ENCODE data around the gene APH1A. TPM values are rescaled to one million over a fixed set of nuclear protein-coding genes. Genes with fewer than 3 reads are reported as not detected.

APH1A gene
- total and polyA plus RNA-seq, 9 of the 15 experiments (the other 6 are each of a cell fraction or from before 2014, with no cell fraction given) = 5.6 to 123 (median 77.0) TPM

GRCh38 chr1:150234566-150235293 is 34.1 kb downstream of the APH1A start (continued):
- TF ChIP-seq TFAP4 (CRISPR knock-in tag; IDR thresholded peaks at IDR 0.05; ENCODE audit: borderline replicate concordance) (peak; percentile 78; the same call in 1 of the 2 replicates), POLR2AphosphoS5 (IDR thresholded peaks at IDR 0.05; ENCODE audit: control insufficient read depth, insufficient read depth, low read depth, low read length) (peak; percentile 67), ZNF24 (IDR thresholded peaks at IDR 0.05) (no peak; the same call in 1 of the 2 replicates), KAT7 (CRISPR knock-in tag; IDR thresholded peaks at IDR 0.05; ENCODE audit: borderline replicate concordance) (peak; percentile 89; the same call in 1 of the 2 replicates), TGIF2 (CRISPR knock-in tag; IDR thresholded peaks at IDR 0.05) (no peak), ZNF79 (CRISPR knock-in tag; IDR thresholded peaks at IDR 0.05; ENCODE audit: low read depth) (no peak), TFAM (CRISPR knock-in tag; conservative IDR thresholded peaks at IDR 0.05) (no peak), CHD1 (IDR thresholded peaks at IDR 0.05; ENCODE audit: low read length) (peak; percentile 95), ATF1 (CRISPR knock-in tag; IDR thresholded peaks at IDR 0.05) (peak; percentile 23; the same call in 1 of the 2 replicates), ATF1 (tag; IDR thresholded peaks at IDR 0.05) (peak; percentile 77), TRIM25 (IDR thresholded peaks at IDR 0.05; ENCODE audit: borderline replicate concordance) (0 out of 2 replicates have a peak, but pooled peaks have one; percentile 14), MCM3 (IDR thresholded peaks at IDR 0.05) (no peak), HLTF (IDR thresholded peaks at IDR 0.05) (no peak), SMAD2 (IDR thresholded peaks at IDR 0.05; ENCODE audit: low read depth, low read length) (no peak), ZBTB40 (IDR thresholded peaks at IDR 0.05) (no peak), ZBTB40 (CRISPR knock-in tag; IDR thresholded peaks at IDR 0.05) (no peak), RBFOX2 (IDR thresholded peaks at IDR 0.05; ENCODE audit: low read depth, low read length) (peak; percentile 95), KHSRP (IDR thresholded peaks at IDR 0.05) (0 out of 2 replicates have a peak, but pooled peaks have one; percentile 5)

Data from K562 (cell line).